ENCODE results near the gene SPRR5. TPM values are rescaled to one million over a fixed set of nuclear protein-coding genes. Genes with fewer than 3 reads are reported as not detected.

SPRR5 gene
- total RNA-seq, 1 donor from 2014 or later = not detected

GRCh38 chr1:152942161-152942560, 4.8 kb upstream of the SPRR5 start:
- Mint-ChIP-seq H3K4me1 (no peaks in the 10 kb centered on the region), H3K4me3 (no peak overlapping the region), H3K27ac (no peak overlapping the region), H3K27me3 (peaks cover 4% of the 10 kb centered on the region), H3K36me3 (ENCODE audit: low read depth) (no peaks in the 10 kb centered on the region), H3K9me3 (no peaks in the 10 kb centered on the region)
- intact Hi-C loops (cut with micrococcal nuclease) = no loop called here
- TF ChIP-seq CTCF (IDR thresholded peaks at IDR 0.05) = no peak
- DNase-seq (no peak), ATAC-seq (ENCODE audit: low read depth) (no peak)
- ChIA-PET CTCF (no interaction called here), POLR2A (no interaction called here)

GRCh38 chr1:152946248-152946647, 758 bp upstream of the SPRR5 start:
- H3K9me3 Mint-ChIP-seq = no peaks in the 10 kb centered on the region
- ATAC-seq (ENCODE audit: low read depth) (no peak), DNase-seq (no peak)
- POLR2A ChIA-PET = no interaction called here
- H3K27me3 Mint-ChIP-seq = peaks cover 11% of the 10 kb centered on the region
- intact Hi-C loops (cut with micrococcal nuclease) = no loop called here
- no peaks in the 10 kb centered on the region for H3K4me1 Mint-ChIP-seq
- no peaks in the 10 kb centered on the region for H3K36me3 Mint-ChIP-seq (ENCODE audit: low read depth)
- TF ChIP-seq CTCF (IDR thresholded peaks at IDR 0.05) = no peak
- CTCF ChIA-PET = no interaction called here
- H3K4me3 Mint-ChIP-seq = no peak overlapping the region
- H3K27ac Mint-ChIP-seq = no peak overlapping the region

- intact Hi-C loops (cut with micrococcal nuclease) = no loop called here
- Mint-ChIP-seq H3K4me3 (no peak overlapping the region), H3K36me3 (ENCODE audit: low read depth) (no peaks in the 10 kb centered on the region), H3K9me3 (no peaks in the 10 kb centered on the region), H3K4me1 (no peaks in the 10 kb centered on the region), H3K27me3 (peaks cover 9% of the 10 kb centered on the region), H3K27ac (no peak overlapping the region)
- POLR2A ChIA-PET = no interaction called here
- no peak for TF ChIP-seq CTCF (IDR thresholded peaks at IDR 0.05)
- CTCF ChIA-PET = no interaction called here
- ATAC-seq (ENCODE audit: low read depth) = no peak
- no peak for DNase-seq
Measured at GRCh38 chr1:152951711-152952110, 4.7 kb downstream of the SPRR5 start.

GRCh38 chr1:152953761-152954160, 6.8 kb downstream of the SPRR5 start:
- DNase-seq = no peak

GRCh38 chr1:152954436-152954835, 7.4 kb downstream of the SPRR5 start:
- Mint-ChIP-seq H3K4me3 (no peak overlapping the region), H3K36me3 (ENCODE audit: low read depth) (no peaks in the 10 kb centered on the region), H3K9me3 (no peaks in the 10 kb centered on the region), H3K27ac (no peak overlapping the region), H3K4me1 (no peaks in the 10 kb centered on the region), H3K27me3 (peaks cover 5% of the 10 kb centered on the region)
- CTCF ChIA-PET = no interaction called here
- no peak for TF ChIP-seq CTCF (IDR thresholded peaks at IDR 0.05)
- DNase-seq (no peak), ATAC-seq (ENCODE audit: low read depth) (no peak)
- POLR2A ChIA-PET = no interaction called here
- intact Hi-C loops (cut with micrococcal nuclease) = no loop called here

More at GRCh38 chr1:152953761-152954160, 6.8 kb downstream of the SPRR5 start:
- H3K27me3 Mint-ChIP-seq = peaks cover 5% of the 10 kb centered on the region
- no peaks in the 10 kb centered on the region for H3K4me1 Mint-ChIP-seq
- H3K4me3 Mint-ChIP-seq = no peak overlapping the region
- intact Hi-C loops (cut with micrococcal nuclease) = no loop called here
- no peak for ATAC-seq (ENCODE audit: low read depth)
- ChIA-PET POLR2A (no interaction called here), CTCF (no interaction called here)
- H3K27ac Mint-ChIP-seq = no peak overlapping the region
- H3K36me3 Mint-ChIP-seq (ENCODE audit: low read depth) = no peaks in the 10 kb centered on the region
- TF ChIP-seq CTCF (IDR thresholded peaks at IDR 0.05) = no peak
- no peaks in the 10 kb centered on the region for H3K9me3 Mint-ChIP-seq
